NCI-H82 treated with DMSO at 0.1 percent for 48 hours (cell line): ENCODE measurements around the gene FUT2.
"Not testable (repeated sequence)": the region's sequence is repeated elsewhere in the genome, so short reads cannot be mapped to it uniquely, and the experiment has no call there.

Source experiments
- DNase-seq: peaks from one replicate; lab custom pipeline; 2025; ENCODE audit not compliant: unreplicated experiment; lab: John Stamatoyannopoulos, UW

FUT2 gene

DNA sequence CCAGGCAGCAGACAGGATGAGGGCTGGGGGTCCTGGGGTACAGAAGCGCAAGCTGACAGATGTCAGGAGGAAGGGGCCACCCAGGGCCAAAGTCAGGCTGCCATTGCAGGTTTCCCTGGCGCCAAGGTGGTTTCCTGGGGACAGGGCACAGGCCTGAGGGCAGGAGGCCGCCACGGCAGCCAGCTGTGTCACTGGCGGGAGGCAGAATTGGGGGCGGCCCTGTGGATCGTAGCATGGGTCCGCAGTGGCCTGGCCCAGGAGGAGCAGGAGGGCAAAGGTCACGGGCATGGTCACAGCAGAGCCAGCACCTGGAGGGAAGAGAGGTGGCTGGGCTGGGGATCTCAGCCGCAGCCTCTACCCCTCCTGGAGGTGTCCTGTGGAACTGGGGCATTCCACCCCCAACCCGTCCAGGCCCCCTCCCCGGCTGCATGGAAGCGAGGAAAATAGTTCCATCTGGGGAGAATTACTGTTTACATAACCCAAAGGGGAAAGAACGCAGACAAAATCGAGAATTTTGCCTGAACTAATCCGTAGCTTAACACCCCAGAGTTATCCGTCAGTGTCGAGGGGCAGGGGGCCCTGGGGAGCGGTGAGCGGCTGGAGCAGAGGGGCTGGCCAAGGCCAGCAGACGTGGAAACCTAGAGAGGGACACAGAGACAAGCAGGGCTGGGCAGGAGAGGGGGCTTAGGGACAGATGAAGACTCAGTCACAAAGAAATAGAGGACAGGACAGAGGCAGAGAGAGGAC is 24.9 kb upstream of the FUT2 start:
- DNase-seq: no peak

DNA sequence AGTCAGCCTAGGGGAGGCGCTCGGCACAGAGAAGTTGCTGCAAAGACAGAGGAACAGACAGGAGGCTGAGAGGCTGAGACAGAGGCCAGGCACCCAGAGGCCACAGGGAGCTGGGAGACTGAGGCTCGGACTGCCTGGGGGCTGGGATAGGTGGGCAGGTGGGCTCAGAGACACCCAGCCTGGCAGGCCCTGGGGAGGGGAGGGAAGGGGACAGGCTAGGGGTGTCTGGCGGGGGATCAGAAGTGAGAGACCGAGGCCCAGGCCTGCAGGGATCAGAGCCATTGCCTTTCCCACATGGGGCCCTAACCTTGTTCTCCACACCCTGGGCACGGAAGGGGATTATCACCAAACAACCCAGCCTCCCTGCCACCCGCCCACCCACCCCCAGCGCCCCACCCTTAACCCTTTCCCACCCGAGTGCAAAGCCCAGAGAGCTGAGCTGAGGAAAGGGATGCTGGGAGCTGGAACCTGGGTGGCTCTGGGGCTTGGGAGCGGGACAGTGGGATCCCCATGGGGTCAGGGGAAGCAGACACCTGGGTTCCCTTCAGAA is 24.2 kb upstream of the FUT2 start:
- no peak for DNase-seq

DNA sequence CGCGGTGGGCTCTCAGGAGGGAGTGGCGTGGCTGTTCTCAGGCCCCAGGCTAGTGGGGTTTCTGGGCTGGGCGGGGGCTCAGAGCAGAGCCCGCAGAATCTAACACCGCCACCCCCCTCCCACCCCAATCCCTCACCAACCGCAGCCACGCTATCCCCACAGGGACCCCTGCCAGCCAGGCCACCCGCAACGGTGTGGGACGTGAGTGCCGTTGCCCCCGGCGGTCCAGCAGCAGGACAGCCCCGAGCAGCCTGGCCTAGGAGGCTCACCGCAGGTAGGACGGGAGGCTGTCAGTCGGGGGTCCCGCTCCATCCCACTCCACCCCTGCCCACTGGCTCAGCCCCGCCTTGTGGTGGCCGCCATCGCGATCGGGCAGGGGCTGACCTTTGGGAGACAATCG is 22.8 kb upstream of the FUT2 start, which contains the start of gene NTN5:
TSS of gene NTN5 (minus strand) at position 24 of the 400 bp plus-strand sequence. CDS start 2,031 bp downstream, outside the sequence.
- no peak for DNase-seq

DNA sequence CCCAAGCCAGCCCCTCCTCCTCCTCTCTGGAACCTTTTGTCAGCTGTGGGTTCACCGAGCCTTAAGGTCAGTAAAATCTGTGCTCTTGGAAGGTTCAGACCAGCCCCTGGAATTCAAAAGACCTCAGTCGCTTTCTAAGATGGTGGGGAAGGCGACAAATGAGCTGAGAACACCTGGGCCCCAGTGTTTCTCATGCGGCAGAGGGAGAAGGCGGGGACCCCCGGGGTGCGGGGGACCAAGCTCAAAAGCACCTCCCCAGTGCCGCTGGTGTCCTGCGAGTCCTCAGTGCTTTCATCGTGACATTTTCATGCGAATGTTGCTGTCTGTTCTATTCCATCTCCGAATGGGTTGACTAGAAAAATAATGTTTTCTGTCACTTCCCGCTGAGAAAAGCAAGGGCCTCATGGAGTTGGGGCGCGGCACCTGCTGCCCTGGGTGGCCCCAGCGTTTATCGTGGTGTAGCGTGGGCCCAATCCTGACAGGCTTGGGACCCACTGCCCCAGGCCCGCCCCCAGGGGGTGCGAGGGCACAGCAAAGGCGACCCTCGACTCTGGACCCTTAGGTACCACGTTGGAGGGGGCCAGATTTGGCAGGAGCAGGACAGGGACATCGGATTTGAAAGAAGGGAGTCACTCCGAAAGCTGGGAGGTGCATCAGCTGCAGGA is 22.2 kb upstream of the FUT2 start:
- no peak for DNase-seq

DNA sequence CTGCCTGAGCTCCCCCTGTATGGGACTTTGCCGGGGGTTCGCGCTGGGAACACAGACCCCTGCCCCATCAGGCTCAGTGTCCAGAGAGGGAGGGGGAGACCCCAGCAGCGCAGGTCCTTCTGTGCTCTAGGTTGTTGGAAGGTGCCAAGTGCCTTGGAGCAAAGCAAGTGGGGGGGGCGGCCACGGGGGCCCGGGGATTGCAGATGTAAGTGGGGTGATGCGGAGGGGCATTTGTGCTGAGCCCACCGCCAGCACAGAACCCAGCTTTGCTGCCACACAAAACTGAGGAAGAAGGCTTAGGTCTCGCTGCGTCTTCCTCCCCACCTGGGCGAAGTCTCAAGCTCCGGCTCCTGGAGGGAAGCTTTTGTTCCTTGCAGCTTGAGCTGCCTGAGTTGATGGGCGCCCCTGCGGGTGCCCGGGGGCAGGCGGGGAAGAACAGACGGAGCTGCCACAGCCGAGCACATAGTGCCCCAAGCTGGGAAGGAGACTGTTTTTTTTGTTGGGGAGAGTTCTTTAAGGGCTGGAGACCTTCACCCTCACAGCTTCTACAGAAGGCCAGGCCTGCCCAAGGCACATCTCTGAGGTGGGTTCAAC is 21.5 kb upstream of the FUT2 start:
- no peak for DNase-seq

DNA sequence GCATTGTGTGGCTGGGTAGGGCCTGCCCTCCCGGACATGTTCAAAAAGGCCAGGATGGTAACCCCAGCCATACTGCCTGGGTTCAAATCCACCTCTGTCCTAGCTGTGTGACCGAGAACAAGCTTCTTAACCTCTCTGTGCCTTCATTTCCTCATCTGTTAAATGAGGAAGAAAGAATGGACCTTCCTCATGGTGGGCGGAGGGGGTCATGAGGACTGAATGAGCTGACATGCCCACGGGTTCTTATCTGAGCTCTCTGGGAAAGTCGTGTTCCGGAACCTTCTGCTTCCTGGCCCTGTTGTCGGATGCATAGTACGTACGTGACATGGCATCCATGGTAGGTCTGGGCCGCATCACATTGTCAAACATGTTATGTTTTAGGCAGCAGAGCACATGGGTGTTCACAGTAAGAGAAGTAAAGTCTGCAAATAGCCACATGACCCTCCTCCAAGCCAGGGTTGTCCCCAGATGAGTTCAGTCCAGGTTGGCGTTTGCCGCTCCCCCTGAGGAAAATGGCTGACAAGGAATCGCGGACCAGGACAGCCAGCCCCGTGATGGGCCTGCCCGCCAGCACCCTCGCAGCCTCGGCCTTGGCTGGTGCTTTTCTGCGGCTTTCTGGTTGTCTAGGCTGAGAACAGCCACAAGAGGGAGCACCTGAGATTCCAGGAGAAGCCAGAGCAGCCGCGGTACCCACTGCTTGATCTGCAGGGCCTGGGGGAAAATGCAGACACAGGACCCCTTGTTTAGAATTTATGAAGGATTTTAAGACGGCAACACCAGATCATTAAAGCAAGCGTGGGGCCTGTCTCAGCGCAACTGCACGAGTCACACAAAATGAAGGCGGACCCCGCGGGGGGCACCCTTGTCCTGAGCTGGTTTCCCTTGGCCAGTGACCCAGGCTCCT is 20.6 kb upstream of the FUT2 start:
- peak; percentile 69 for DNase-seq

DNA sequence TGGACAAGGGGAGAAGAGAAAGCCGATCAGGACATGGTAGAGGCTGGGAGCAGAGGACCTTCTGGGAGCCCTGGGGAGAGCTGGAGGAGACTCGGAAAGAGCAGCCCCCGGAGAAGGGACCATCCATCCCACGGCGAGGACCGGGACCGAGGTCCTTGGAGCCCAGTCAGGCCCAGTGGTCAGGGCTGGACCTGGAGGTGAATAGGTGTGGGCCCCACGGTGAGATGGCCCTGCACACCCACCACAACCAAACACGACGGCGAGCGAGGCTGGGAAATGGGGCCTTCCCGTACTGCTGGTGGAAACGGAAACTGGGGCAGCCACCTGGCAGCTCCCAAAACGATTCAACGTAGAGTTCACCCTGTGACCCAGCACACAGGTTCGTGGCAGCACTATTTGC is 19.3 kb upstream of the FUT2 start:
- DNase-seq: no peak

DNA sequence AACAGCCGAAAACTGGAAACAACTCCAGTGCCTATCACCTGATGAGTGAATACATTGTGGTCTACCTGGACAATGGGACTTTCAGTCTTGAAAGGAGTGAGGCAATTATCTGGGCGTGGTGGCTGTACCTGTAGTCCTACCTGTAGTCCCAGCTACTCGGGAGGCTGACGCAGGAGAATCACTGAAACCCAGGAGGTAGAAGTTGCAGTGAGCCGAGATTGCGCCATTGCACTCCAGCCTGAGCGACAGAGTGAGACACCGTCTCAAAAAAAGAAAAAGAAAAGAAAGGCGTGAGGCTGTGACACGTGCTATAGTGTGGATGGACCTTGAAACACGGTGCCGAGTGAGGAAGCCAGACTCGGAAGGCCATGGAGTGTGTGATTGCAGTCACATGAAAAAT is 18.9 kb upstream of the FUT2 start:
- no peak for DNase-seq

DNA sequence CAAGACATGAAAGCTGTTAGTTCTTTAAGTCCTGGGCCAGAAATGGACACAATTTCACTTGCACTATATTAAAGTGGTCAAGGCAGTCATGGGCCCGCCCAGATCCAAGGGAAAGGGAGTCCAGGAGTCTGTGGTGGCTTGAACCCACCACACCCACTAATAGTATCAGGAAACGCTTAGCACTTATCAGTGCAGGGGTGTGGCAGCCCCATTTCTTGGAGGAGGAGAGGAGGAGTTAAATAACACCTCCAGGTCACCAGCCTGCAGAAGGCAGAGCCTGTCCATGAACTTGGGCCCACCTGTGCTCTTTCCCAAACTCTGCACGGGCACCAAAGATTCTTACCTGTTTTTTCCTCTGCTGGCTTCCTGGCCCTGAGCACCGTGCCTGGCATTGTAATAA is 17.6 kb upstream of the FUT2 start:
- DNase-seq: no peak

DNA sequence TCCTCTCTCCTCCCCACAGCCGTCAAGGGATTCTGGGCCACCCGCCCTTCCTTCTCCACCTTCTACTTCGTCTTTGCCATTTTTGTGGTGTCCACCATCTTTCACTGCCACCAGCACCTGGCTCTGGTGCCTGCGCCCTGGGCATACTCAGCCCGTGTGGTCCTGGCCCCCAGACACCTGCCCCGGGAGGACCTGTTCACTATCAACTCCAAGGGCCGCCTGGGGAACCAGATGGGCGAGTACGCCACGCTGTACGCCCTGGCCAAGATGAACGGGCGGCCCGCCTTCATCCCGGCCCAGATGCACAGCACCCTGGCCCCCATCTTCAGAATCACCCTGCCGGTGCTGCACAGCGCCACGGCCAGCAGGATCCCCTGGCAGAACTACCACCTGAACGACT is 15.8 kb upstream of the FUT2 start:
- DNase-seq: not testable (repeated sequence)

DNA sequence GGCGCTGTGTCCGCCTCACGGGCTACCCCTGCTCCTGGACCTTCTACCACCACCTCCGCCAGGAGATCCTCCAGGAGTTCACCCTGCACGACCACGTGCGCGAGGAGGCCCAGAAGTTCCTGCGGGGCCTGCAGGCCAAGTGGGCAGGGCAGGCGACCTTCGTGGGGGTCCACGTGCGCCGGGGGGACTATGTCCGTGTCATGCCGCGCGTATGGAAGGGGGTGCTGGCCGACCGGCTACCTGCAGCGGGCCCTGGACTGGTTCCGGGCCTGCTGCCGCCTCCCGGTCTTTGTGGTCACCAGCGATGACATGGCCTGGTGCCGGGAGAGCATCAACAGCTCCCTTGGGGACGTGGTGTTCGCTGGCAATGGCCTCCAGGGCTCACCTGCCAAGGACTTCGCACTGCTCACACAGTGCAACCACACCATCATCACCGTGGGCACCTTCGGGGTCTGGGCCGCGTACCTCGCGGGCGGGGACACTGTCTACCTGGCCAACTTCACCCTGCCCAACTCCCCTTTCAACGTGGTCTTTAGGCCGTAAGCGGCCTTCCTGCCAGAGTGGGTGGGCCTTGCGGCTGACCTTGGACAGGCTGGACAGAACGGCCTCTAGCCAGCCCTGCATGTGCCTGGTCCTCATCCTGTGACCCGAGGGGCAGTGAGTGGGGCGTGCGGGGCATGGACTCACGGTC is 15.2 kb upstream of the FUT2 start:
- no peak for DNase-seq

DNA sequence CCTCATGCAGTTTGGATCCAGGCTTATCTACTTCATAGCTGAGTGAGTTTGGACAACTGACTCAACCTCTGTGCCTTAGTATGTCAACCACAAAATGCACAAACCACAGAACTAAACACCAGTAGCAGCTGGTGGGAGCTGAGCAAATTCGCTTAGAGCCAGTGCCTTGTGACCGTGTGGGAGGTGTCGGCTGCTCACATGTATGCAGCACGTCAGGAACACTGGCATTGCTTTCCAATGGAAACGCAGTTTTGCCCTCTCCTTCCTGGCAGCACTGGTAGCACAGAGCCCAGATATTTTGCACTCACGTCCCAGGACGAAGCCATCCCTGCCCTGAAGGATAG is 14.7 kb upstream of the FUT2 start:
- DNase-seq: no peak

DNA sequence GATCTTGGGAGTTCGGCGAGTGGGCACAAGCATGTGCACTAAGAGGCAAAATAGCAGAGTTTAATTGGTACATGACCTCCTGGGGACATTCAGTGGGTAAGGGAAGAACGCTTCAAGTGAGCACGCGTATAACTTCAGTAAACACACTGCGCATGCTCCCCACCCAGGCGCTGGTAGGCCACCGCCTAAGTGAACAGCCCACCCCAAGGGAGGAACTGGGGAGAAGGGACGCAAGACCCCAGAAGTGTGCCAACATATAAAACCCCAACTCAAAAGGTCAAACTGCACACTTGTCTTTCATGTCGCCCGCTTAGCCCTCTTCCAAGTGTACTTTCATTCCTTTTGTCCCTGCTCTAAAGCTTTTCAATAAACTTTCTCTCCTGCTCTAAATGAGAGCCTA is 12.4 kb upstream of the FUT2 start:
- DNase-seq: no peak

DNA sequence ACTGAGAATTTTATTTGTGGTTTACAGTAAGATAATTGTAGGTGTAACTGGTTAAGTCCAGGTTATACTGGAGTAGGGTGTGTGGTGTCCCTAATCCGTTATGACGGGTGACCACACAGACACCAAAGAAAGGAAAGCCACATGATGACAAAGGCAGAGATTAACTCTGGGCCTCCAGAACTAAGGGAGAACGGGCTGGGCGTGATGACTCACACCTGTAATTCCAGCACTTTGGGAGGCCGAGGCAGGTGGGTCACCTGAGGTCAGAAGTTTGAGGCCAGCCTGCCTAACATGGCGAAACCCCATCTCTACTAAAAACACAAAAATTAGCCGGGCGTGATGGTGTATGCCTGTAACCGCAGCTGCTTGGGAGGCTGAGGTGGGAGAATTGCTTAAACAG is 10.2 kb upstream of the FUT2 start:
- no peak for DNase-seq

DNA sequence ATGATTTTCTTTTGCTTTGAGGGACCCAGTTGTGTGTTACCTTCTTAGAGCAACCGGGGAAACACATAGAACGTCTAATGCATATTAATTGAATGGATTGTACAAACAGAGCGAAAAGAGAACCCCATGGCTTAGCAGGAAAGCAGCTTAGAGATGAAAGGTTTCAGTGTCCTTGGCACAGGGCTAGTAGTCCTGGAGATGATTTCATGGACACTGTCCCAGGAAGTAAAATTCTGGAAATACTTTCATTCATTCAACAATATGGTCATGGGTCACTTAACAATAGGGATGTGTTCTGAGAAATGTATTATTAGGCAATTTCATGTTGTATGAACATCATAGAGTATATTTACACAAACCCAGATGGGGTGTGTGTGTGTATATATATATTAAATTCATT is 9.7 kb upstream of the FUT2 start:
- DNase-seq: peak; percentile 31

DNA sequence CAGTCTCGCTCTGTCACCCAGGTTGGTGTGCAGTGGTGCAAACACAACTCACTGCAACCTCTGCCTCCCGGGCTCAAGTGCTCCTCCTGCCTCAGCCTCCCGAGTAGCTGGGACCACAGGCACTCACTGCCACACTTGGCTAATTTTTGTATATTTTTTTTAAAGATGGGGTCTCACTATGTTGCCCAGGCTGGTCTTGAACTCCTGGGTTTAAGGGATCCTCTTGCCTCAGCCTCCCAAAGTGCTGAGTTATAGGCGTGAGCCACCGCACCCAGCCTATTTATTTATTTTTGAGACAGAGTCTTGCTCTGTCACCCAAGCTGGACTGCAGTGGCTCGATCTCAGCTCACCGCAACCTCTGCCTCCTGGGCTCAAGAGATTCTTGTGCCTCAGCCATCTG is 9.1 kb upstream of the FUT2 start:
- not testable (repeated sequence) for DNase-seq

DNA sequence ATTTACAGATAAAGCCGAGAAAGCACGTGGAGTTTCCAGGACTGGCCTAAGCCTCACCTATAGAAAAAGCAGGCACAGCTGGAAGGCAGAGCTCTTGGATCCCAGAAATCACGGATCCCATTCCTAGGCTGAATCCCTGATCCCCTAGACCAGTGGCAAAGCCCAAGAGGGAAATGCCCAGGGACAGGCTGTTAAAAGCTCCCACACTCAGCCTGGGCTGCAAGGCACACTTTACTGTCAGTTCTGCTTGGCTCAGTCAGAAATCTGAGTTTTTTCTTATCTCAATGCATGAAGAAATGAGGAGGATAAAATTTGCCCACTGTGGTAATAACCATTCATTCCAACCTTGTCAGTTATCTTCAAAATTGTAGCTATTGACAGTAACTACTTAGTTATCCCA is 8.0 kb upstream of the FUT2 start:
- DNase-seq: peak; percentile 61

DNA sequence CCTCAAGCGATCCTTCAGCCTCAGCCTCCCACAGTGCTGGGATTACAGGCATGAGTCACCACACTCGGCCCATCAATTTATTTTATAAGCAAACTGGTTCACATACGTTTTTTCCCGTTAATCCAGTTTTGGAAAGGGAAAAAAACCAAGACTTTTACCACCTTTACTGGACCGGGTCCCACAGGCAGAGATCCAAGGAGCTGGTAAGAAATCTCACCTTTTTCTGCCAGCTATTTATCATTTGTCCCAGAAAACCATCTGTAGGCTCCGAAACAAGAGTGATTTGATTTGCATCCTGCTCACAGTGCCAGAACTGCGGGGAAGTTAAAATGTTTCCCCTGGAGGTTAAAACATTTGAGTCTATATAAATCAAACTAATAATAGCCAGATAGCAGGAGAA is 6.3 kb upstream of the FUT2 start:
- DNase-seq: no peak

DNA sequence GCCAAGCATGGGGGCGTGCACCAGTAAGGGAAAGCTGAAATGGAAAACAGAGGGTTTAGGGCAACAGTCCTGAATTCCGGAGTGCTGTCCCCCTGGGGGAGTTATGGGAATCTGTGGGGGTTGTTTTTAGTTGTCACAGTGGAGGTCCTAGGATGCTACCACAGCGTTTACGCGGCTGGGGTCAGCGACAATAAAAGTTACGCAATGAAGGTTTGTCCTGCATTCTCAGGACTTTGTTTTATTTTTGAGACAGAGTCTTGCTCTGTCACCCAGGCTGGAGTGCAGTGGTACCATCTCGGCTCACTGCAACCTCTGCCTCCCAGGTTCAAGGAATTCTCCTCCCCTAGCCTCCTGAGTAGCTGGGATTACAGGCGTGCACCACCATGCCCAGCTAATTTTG is 2.1 kb upstream of the FUT2 start:
- DNase-seq: not testable (repeated sequence)

DNA sequence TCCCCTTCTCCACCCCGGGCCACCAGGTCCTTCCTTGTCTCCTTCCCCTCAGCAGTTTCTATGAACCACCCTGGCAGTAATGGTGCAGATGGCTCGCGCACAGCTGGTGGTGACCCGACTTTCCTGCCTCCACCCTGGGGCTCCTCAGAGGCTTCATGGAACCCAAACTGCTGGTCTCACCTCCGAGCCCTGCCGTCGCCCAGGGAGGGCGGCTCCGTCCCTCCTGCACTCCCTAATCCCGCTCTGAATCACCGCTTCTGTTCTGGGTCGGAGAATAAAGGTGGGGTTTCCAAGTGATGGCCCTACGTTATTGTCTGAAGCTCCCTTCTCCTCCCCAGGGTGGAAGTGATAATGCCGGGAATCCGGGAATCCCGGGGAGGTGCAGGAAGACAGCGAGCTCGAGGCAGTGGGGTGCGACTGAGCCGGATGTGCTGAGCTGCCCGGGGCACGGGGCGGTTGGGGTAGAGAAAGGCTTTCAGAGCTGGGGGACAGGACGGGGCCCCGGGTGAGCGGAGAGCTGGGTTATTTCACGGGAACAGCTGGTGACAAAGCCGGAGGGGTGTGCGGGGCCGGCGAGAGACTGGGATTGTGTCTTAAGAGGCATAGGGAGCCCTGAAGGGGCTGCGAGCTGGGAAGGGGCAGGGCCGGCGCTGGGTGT is 711 bp downstream of the FUT2 start:
- DNase-seq: no peak
